Esophagus muscularis mucosa (tissue), 3 donors: ENCODE measurements around the gene UBN2.

Experiments
- CTCF ChIP-seq, 3 experiments: fragments of 200-600 bp in 2 of 3; fragments of 450-650 bp in 1 of 3; sonication (generic) in 2 of 3; IDR thresholded peaks; one replicate each; pipeline ENCODE4 v1.5.1; 2017 to 2019; ENCODE audit warnings: antibody characterized with exemption in 3 of 3, mild to moderate bottlenecking in 2 of 3, moderate library complexity in 1 of 3
- POLR2A ChIP-seq: fragments of 450-650 bp; IDR thresholded peaks from one replicate; pipeline ENCODE4 v1.6.1; 2017; ENCODE audit warnings: antibody characterized with exemption, moderate library complexity, mild to moderate bottlenecking, low read depth
- POLR2AphosphoS5 ChIP-seq, 2 donors: sonication (generic); formaldehyde crosslinking; IDR thresholded peaks; one replicate each; pipeline ENCODE4 v1.6.1; 2017; ENCODE audit warnings: antibody characterized with exemption in 2 of 2

- TF ChIP-seq POLR2A (no peak), CTCF (IDR thresholded peaks at IDR 0.05) (no peak), POLR2AphosphoS5 (IDR thresholded peaks at IDR 0.05) (no peak)
Observed at GRCh38 chr7:139254728-139255127, 23.7 kb downstream of the UBN2 start.
